Measurements from ENCODE around the gene PNPLA5.
"Not testable (repeated sequence)": the region's sequence is repeated elsewhere in the genome, so short reads cannot be mapped to it uniquely, and the experiment has no call there.

PNPLA5 gene

DNA sequence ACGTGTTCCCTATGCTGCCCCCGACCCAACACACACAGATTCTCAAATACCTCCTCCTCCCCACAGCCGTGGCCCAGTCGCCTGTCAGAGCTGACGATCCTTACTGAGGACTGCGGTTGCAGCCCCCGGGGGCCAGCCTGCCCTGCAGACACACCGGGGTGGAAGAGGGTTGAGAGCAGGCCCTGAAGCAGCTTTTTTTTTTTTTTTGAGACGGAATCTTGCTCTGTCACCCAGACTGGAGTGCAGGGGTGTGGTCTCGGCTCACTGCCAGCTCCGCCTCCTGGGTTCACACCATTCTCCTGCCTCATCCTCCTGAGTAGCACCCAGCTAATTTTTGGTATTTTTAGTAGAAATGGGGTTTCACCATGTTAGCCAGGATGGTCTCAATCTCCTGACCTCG is 11.2 kb upstream of the PNPLA5 start:
- DNase-seq (ENCODE audit: low read depth in 1 of 2, low spot score in 1 of 2), result not testable (repeated sequence)

DNA sequence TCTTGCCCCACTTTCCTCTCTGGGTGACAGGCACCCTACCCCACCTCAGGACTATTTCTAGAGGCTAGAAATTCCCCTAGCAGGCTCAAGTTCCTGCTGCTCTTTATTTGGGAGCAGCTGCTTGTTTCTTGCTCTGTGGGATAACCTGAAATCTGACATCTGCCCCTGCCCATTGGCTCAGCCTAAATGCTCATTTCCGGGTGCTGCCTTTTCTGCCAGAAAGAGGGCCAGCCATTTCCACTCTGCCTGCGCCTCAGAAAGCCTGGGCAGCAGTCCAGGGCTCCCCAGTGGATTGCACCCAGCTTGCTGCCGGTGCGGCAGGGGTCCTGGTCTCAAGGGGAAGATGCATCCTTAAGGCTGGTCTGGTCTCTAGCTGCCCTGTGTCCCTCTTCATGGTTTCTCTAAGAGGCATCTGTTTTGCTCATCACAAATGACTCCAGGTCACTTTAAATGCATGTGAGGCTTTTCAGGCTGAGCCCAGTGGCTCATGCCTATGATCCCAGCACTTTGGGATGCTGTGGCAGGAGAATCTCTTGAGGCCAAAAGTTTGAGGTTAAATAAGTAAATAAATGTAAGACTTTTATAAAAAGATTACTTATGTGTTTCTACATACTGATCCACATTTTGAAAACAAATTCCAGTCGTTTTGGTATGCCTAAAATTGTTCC is 10.3 kb upstream of the PNPLA5 start:
- no peak for DNase-seq (ENCODE audit: low read depth in 1 of 2, low spot score in 1 of 2)

DNA sequence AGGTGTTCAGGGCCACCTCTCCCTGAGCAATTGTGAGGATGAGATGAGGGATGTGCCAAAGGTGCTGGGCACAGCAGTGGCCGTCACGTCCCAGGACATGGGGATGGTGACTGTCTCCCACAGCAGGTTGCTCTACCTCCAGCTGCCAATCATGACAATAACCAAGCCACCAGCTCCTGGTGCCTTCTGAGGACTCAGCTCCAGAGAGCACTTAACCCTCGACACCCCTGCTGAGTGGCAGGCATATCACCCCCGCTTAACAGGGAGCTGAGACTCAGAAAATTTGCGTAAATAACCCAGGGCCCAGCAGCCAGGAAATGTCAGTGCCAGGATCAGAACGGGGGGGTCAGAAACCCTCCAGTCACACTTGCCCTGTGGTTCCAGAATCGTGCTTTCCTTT is 8.4 kb upstream of the PNPLA5 start:
- no peak for DNase-seq (ENCODE audit: low read depth in 1 of 2, low spot score in 1 of 2)

DNA sequence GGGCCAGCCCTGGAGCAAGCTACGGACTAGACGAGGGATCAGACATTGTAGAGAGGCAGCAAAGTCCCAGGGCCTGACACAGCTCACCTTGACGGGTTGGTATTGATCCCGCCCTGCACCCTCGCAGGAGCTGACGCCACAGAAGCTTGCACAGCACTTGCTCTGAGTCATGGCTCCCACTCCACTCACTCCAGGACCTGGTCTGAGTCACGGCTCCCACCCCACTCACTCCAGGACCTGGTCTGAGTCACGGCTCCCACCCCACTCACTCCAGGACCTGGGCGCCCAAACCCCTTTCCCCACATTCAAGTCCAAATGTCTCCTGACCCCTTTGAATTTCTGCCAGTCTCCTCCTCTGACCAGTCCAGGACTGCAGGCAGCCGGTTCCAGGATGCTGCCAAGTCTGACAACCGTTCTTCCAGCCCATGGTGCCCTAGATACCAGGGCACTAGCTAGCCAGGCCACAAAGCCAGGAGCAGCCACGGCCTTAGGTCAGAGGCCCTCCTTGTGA is 6.0 kb upstream of the PNPLA5 start:
- DNase-seq (ENCODE audit: low read depth in 1 of 2, low spot score in 1 of 2), result no peak

DNA sequence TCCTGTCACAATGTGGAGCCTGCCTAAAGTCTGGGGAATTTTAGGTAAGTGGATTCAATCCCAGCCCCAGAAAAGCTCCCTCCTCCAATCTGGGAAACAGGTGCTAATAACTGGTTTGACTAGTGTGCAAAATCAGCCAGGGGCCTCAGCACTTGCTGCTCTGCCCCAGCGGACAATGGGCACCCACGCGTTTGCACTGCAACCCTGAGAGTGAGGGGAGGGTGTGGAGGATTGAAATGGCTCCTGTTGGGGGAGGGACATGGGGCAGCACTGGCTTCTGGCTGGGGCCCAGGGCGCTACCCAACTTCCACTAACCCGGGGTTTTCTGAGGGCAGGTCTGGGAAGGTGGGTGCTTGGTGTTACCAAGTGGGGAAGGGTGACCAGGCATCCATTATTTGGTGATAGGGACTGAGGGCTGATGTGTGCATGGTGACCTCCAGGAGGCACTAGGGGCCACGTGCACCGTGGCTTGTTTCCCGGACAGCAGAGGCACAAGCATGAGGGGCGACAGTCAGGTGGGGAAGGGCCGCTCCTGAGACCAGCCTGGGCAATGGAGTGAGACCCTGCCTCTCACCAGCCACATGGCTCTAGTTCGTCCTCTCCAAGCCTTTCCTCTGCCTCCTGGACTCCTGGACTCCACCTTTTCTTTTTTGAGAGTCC is 4.3 kb upstream of the PNPLA5 start:
- DNase-seq (ENCODE audit: low read depth in 1 of 2, low spot score in 1 of 2), result no peak

DNA sequence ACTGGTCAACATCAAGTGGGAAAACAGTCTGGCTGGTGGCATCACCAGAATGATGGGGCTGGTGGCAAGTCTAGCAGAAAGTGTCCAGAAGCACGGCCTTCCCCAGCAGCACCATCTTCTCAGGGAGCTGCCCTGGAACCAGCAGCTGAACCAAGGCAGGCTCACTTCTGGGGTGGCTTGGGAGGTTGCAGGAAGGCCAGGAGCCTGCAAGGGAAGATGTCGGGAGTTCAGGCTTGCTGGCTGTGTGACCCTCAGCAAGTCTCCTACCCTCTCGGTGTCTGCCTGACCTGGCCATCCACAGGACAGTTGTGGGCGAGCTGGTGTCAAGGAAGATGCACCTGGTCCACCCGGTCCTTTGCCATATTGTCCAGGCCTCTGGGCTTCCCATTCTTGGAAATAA is 2.3 kb upstream of the PNPLA5 start:
- DNase-seq (ENCODE audit: low read depth in 1 of 2, low spot score in 1 of 2), result no peak

DNA sequence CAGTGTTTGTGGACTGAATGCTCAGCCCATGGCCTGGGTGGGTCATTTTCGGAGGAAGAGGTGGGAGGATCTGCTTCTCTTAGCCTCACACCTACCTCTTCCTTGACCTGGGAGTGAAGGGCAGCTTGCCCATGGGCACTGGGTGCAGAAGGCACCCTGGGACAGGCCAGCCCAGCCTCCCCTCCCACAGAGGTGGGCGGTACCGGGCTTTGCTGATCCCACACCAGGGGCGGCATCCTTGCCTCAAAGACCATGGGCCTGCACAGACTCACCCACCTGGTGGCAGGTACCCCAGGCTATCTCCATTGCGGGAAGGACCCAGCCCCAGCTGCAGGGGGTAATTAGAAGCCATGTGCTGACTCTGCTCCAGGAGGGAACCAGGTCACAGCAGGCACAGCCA is 1.5 kb upstream of the PNPLA5 start:
- no peak for DNase-seq (ENCODE audit: low read depth in 1 of 2, low spot score in 1 of 2)

DNA sequence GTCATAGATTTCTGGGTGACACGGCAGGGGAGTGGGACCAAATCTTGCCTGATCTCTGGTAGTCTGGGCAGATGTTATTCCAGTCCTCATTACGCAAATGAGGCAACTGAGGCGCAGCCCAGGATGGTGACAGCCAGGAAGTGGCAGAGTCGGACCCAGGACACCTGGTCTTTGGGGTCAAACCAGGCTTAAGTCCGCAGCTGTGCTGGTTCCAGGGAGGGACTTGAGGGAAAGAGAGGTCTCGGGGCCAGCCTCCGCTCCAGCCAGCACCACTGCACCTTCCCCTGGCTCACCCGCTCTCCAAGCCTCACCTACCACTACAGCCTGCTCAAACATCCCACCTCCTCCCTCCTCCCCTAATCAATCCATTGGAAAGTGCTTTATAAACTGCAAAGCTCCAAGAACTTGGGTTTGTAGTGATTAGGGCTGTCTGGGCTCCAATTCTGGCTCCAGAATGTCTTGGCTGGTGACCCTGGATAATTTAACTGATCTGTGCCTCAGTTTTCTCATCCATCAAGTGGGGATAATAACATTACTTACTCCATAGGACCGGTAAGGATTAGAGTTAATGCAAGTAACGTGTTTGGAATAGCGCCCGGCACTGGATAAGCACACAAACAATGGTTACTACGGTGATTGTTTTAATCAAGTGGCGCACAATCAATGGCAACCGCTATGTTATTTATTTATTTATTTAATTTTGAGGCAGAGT is 526 bp upstream of the PNPLA5 start:
- no peak for DNase-seq (ENCODE audit: low read depth in 1 of 2, low spot score in 1 of 2)

DNA sequence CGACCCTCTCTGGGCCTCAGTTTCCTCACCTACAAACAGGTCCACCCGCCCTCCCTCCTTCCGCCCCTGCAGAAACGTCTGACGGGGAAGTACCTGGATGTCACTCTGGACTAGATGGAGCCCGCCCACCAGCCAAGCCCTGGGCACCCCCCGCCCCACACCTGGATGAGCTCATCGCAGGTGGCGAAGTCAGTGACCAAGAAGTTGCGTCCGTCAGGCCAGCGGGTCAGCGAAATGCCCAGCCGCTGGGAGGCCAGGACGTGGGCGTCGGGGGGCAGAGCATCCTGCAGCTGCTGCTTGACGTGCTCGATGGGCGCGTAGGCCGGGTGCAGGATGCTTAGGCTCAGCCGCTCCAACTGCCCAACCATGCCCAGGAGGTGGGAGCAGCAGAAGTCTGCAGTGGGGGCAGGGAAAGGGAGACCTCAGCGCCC is 897 bp downstream of the PNPLA5 start:
- no peak for DNase-seq (ENCODE audit: low read depth in 1 of 2, low spot score in 1 of 2)

DNA sequence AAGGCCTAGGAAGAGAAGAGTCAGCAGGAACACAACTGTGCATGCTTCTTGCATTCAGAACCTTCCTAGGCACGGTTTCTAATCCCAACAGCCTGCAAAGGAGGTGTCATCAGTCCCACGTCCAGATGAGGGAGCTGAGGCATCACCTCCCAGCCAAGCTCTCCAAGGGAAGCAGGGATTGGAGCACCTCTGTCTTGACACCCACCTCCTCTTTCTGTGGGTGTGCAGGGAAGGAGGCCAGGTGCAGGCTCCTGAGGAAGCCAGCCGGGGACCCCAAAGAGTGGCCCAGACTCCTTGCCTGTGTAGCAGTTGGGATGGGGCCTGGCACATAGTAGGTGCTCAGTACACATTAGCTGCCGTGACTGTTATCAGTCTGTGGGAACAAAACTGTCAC is 2.0 kb downstream of the PNPLA5 start:
- no peak for DNase-seq (ENCODE audit: low read depth in 1 of 2, low spot score in 1 of 2)

DNA sequence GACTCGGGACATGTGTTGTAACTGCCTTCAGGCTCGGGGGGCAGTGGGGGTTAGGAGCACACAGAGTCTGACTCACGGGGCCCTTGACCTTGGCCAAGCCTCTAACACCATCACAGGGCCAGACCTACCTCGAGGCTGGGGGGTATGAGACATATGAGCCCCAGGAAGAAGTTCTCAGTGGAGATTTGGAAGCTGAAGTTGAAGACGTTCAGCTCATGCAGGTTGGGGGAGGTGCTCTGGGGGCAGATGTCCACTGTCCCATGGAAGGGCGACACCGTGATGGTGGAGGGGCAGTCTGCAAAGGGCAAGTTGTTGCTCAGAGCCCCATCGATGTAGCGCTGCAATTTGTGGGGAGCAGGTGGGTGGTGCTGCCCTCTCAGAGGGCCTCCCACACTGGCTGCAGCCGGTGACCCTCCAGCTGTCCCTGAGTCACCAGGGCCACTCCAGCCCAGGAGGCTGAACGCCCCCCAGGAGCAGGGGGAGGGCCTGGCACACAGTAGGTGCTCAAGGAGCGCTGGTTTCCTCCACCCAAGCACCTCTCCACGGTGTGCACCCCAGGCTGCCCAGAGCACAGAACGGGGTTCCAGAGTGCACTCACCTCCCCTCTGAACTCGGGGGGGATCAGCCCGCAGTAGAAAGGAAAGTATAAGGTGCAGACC is 2.5 kb downstream of the PNPLA5 start:
- no peak for DNase-seq (ENCODE audit: low read depth in 1 of 2, low spot score in 1 of 2)

DNA sequence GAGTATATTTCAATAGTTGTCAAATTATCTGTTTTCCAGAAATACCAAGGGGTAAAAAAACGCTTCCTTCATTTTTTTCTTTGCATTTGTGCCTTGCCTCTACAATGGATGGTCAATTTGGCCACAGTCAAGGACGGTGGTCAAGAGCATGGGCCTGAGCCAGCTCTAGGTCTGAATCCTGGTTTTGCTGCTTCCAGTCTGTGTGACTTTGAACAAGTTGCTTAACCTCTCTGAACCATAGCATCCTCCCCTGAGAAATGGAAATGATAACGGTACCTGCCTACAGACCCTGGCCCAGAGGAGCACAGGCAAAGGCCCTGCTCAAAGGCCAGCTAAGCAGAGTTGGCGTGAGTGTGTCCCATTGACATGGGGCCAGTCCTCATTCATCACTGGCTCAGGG is 3.1 kb downstream of the PNPLA5 start:
- DNase-seq (ENCODE audit: low read depth in 1 of 2, low spot score in 1 of 2), result no peak

DNA sequence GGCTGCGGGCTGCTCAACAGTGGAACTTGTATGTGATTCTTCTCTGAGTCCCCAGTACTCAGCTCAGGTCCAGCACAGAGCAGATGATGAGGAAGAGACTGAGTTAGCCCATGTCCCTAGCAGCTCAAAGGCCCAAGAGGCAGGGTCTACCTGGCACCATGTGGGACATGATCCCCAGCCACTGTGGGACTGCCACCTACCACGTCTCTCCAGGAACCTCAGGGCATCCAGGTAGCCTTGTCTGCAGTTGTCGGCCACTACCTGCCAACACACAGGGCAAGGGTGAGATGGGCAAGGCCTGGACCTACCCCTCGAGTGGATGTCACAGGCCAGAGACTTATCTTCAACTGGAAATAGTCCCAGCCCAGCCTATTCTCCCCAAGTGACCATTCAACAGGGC is 4.4 kb downstream of the PNPLA5 start:
- no peak for DNase-seq (ENCODE audit: low read depth in 1 of 2, low spot score in 1 of 2)

DNA sequence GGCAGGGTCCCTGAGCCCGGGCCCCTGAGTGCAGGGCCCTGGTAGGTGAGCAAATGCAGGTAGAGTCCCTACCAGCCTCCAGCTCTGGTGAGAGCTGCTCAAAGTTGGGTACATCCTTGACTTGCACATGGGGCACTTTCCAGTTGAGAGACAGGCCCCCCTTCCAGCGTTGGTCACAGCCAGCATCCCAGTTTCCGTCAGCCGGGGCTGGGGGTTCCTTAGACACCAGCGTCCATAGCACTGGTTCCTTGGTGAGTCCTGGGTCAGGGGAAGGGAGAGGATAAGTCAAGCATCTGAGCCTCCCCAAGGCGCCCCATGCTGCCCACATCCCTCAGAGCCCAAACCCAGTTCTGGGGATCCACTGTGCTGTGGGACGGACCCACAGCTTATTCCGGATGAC is 5.6 kb downstream of the PNPLA5 start:
- no peak for DNase-seq (ENCODE audit: low read depth in 1 of 2, low spot score in 1 of 2)

DNA sequence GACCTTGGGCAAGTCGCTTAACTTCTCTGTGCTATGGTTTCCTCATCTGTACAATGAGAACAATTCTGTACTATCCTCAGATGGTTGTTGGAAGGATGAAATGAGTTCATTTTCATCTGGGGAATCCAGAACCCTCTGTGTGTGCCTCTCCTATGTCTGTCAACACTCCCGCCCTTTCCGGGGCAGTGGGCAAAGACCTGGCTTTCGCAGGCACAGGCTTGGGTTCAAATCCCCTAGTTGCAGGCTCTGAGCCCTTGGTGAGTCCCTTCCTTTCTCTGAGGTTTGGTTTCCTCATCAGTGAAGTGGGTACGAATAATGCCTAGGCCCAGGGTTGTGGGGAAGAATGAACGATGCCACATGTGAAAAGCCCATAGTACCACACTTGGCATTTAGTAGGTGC is 6.0 kb downstream of the PNPLA5 start:
- no peak for DNase-seq (ENCODE audit: low read depth in 1 of 2, low spot score in 1 of 2)

DNA sequence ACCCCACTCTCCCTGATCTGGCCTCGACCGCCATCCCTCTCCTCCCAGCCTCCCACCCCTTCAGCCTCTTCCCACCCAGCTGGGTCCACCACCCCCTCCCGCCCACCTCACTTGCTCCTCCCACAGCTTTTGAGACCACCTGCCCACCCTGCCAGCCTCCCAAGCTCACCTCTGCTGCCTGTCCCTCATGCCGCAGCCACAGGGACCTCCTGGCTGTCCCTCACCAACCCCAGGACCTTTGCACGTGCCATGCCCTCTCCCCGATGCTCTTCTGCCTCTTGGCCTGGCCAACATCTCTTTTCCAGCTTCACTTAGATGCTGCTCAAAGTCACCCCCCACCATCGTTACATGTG is 6.5 kb downstream of the PNPLA5 start:
- no peak for DNase-seq (ENCODE audit: low read depth in 1 of 2, low spot score in 1 of 2)

DNA sequence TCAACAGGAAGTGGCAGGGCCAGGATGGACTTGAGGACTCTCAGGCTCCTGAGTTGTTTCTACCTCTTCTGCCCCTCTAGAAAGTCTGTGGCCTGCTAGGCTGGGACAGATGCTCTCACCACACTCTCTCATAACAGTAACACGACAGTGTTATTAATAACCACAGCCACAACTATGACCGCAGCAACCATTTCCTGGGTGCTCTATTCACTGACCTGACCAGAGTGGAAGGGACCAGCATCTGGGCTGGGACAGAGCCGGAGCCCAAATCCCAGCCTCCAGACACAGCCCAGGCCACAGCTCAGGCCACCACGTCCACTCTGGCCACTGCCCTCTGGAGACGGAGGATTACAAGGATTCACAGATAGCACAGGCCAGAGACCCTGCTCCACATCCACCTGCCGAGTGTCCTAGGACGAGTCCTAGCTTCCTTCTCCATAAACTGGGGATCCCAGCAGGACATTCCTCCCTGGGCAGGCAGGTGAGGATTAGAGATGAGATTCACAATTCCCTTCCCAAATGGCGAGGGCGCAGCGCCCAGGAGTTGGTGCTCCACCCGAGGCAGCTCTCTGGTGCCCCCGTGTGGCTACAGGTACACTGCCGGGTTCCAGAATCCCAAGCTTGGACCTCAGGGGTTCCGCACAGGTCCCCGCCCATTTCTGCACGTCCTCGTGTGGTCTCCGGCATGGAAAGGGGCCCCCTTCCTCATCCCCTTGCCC is 7.1 kb downstream of the PNPLA5 start:
- peak in 1 of 2 donors; percentile 12 for DNase-seq (ENCODE audit: low read depth in 1 of 2, low spot score in 1 of 2)

DNA sequence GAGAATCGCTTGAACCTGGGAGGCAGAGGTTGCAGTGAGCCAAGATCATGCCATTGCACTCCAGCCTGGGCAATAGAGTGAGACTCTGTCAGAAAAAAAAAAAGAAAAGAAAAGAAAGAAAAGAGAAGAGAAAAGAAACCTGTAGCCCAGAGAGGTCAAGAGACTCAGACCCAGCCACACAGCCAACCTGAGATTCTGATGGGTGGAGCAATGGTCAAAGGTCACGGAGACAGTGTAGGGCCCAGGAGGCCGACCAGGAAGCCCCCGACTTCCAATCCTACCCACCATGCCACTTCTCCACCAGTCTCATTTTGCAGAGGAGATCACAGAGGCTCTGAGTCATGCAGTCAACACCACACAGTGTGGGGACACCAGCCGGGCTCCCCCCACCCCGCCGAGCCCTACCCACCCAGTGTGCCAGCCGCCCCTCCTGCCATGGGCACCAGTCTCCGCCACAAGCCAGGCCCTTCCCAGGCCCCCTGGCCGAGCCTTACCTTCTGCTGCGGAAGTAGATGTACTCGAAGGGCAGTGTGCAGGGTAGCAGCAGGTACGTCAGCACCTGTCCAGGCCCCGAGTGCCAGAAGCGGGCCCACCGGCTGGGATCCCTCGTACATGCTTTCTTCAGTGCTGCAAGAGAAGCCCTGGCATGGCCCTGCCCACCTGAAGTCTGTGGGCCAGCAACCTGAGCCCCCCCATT is 7.9 kb downstream of the PNPLA5 start:
- no peak for DNase-seq (ENCODE audit: low read depth in 1 of 2, low spot score in 1 of 2)

DNA sequence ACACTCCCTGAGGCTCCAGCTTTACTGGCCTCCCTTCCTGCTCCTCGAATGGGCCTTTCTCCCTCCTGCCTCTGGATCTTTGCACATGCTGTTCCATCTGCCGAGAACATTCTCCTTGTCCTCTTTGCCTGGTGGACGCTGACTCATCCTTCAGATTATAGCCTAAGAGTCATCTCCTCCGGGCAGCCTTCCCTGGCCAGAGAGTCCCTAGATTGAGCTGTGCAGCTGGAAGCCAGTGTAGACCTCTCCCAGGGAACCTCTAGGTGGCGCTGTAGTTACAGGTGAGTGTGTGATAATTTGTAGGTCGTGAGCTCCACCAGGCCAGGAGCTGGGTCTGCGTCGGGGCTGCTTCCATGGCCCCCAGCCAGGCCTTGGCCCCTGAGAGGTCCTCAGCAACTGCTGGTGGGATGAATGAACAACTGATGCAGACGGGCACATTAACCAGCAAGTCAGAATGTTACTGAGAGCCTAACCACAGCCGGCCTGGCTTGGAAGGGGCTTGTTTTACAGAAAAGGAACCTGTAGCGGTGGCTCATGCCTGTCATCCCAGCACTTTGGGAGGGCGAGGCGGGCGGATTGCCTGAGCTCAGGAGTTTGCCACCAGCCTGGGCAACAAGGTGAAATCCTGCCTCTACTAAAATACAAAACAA is 8.7 kb downstream of the PNPLA5 start:
- DNase-seq (ENCODE audit: low read depth in 1 of 2, low spot score in 1 of 2), result no peak

DNA sequence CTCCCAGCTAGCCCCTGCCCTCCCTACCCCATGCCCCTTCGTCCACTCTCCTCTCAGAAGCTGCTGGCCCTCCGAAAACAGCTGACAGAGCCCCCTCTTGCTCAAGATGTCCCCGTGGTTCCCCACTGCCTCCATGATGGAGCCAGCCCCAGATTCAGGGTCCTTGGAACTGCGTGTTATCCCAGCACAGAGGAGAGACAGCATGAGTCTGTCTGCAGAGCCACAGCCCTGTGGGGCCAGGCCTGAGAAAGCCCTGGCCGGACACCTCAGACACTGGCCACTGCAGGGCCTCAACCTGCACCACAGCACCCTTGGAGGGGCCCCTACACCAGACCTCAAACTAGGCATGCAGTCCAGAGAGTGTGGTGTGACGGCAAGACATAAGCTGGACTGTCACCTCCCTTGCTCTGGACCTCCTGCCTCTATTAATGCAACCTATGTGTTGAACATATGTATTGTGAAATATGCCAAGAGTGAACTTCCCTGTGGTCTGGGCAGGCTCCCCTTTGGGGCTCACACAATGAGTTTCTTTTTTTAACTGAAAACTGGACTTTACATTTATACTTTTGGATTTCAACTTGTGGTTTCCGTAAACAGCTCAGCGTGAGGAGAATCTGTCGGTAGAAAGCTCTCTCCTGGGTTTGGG is 9.6 kb downstream of the PNPLA5 start:
- no peak for DNase-seq (ENCODE audit: low read depth in 1 of 2, low spot score in 1 of 2)

Data from activated T-helper 1 cell treated with anti-CD3 and anti-CD28 coated beads, Interleukin-2, amount 50 U/mL, for 16 hours (primary cell).